ENCODE data around the gene PRMT9. TPM values are rescaled to one million over a fixed set of nuclear protein-coding genes. Genes with fewer than 3 reads are reported as not detected.

Gene PRMT9
- total and polyA plus RNA-seq, 2 donors (not counting 1 experiment from before 2014, with no cell fraction given) = 5.6 to 11.0 TPM

Other genes starting within 250 kb of the PRMT9 start
- not detected in 2 replicates for gene EDNRA, start 203.1 kb downstream of the PRMT9 start, total RNA-seq
- gene EDNRA, start 203.1 kb downstream of the PRMT9 start, polyA plus RNA-seq = not detected in 2 replicates
- gene TMEM184C, start 66.8 kb downstream of the PRMT9 start, total RNA-seq = 25.8 and 27.5 TPM in 2 replicates
- 4.9 and 8.2 TPM in 2 replicates for gene TMEM184C, start 66.8 kb downstream of the PRMT9 start, polyA plus RNA-seq
- 0.34 and 0.36 TPM in 2 replicates for gene ARHGAP10, start 47.9 kb upstream of the PRMT9 start, total RNA-seq
- gene ARHGAP10, start 47.9 kb upstream of the PRMT9 start, polyA plus RNA-seq = 0.06 and 0.10 TPM in 2 replicates

All from B cell (primary cell).